GM23338 (cell line): ENCODE data around the gene C2orf49. TPM values are rescaled to one million over a fixed set of nuclear protein-coding genes. Genes with fewer than 3 reads are reported as not detected.

Experiments used
- ATAC-seq: fragments of 200-7000 bp; cut with Tn5 transposase; 3 replicates; pipeline ENCODE4 v1.9.1; 2020
- DNase-seq: peaks from one replicate; pipeline ENCODE4 v3.0.0-alpha.2; 2015; ENCODE audit warnings: low spot score
- H2AFZ ChIP-seq: fragments of 200-600 bp; sonication (generic); 2 replicates; pipeline ENCODE4 v1.8.0; 2016; ENCODE audit warnings: antibody characterized with exemption, mild to moderate bottlenecking, moderate library complexity
- H3F3A ChIP-seq: fragments of 200-600 bp; sonication (generic); replicated peaks from 2 replicates; pipeline ENCODE4 v1.8.0; 2017; ENCODE audit warnings: antibody characterized with exemption, mixed run types, low read depth
- H3K27ac ChIP-seq: fragments of 200-600 bp; sonication (generic); 2 replicates; pipeline ENCODE4 v1.6.1; 2016; ENCODE audit warnings: low read depth
- H3K27me3 ChIP-seq: fragments of 200-600 bp; sonication (generic); 2 replicates; pipeline ENCODE4 v1.8.0; 2016; ENCODE audit warnings: mild to moderate bottlenecking, mixed run types, moderate library complexity; ENCODE audit not compliant: insufficient read depth
- H3K36me3 ChIP-seq: fragments of 200-600 bp; sonication (generic); 2 replicates; pipeline ENCODE4 v1.8.0; 2016; ENCODE audit warnings: mild to moderate bottlenecking; ENCODE audit not compliant: insufficient read depth
- H3K4me1 ChIP-seq: fragments of 200-600 bp; sonication (generic); 2 replicates; pipeline ENCODE4 v1.8.0; 2016; ENCODE audit warnings: mild to moderate bottlenecking, moderate library complexity; ENCODE audit not compliant: insufficient read depth
- H3K4me2 ChIP-seq: fragments of 200-600 bp; sonication (generic); 2 replicates; pipeline ENCODE4 v1.7.1; 2017; ENCODE audit warnings: mixed run types
- H3K4me3 ChIP-seq: fragments of 200-600 bp; sonication (generic); 2 replicates; pipeline ENCODE4 v1.6.1; 2016; ENCODE audit warnings: mixed run types
- H3K79me2 ChIP-seq: fragments of 200-600 bp; sonication (generic); replicated peaks from 2 replicates; pipeline ENCODE4 v1.8.0; 2017; ENCODE audit warnings: mild to moderate bottlenecking; ENCODE audit not compliant: insufficient read depth
- H3K9me2 ChIP-seq: fragments of 200-600 bp; sonication (generic); 2 replicates; pipeline ENCODE4 v1.8.0; 2017; ENCODE audit not compliant: insufficient read depth
- H4K20me1 ChIP-seq: fragments of 200-600 bp; sonication (generic); replicated peaks from 2 replicates; pipeline ENCODE4 v1.8.0; 2017; ENCODE audit warnings: mild to moderate bottlenecking; ENCODE audit not compliant: insufficient read depth
- H3K27ac Mint-ChIP-seq: 2 replicates; pipeline ENCODE4 v1.8.0; 2020; ENCODE audit warnings: inconsistent platforms, mild to moderate bottlenecking, moderate library complexity, mixed read lengths
- H3K27me3 Mint-ChIP-seq: 3 replicates; pipeline ENCODE4 v1.8.0; 2022; ENCODE audit warnings: low read depth, mild to moderate bottlenecking, moderate library complexity, mixed read lengths, inconsistent platforms; ENCODE audit not compliant: insufficient read depth, poor library complexity
- H3K36me3 Mint-ChIP-seq: 3 replicates; pipeline ENCODE4 v1.8.0; 2021; ENCODE audit warnings: low read depth, mild to moderate bottlenecking, inconsistent platforms, moderate library complexity, mixed read lengths
- H3K4me1 Mint-ChIP-seq: 3 replicates; pipeline ENCODE4 v1.8.0; 2020; ENCODE audit warnings: mild to moderate bottlenecking, inconsistent platforms, mixed read lengths
- H3K4me3 Mint-ChIP-seq: 3 replicates; pipeline ENCODE4 v1.8.0; 2021; ENCODE audit warnings: moderate library complexity, mild to moderate bottlenecking, inconsistent platforms, mixed read lengths
- H3K9me3 Mint-ChIP-seq: 3 replicates; pipeline ENCODE4 v1.8.0; 2020; ENCODE audit warnings: moderate library complexity, mild to moderate bottlenecking, inconsistent platforms, mixed read lengths
- CREB1 ChIP-seq: fragments of 250-450 bp; sonication (Bioruptor Pico); IDR thresholded peaks from 2 replicates; pipeline ENCODE4 v1.5.0; 2020; ENCODE audit warnings: low read depth, mild to moderate bottlenecking, moderate library complexity
- EZH2 ChIP-seq: fragments of 200-600 bp; sonication (generic); IDR thresholded peaks from one replicate; pipeline ENCODE4 v1.8.0; 2017; ENCODE audit warnings: antibody characterized with exemption, mild to moderate bottlenecking, low read depth; ENCODE audit not compliant: unreplicated experiment
- EZH2phosphoT487 ChIP-seq: fragments of 200-600 bp; sonication (generic); IDR thresholded peaks from one replicate; pipeline ENCODE4 v1.8.1; 2018; ENCODE audit warnings: antibody characterized with exemption; ENCODE audit not compliant: unreplicated experiment
- JUNB ChIP-seq: IDR thresholded peaks from one replicate; pipeline ENCODE4 v1.6.1; 2016; ENCODE audit warnings: antibody characterized with exemption; ENCODE audit not compliant: unreplicated experiment
- NANOG ChIP-seq: IDR thresholded peaks from 2 replicates; pipeline ENCODE4 v1.6.1; 2016; ENCODE audit warnings: antibody characterized with exemption, borderline replicate concordance
- POLR2AphosphoS5 ChIP-seq: IDR thresholded peaks from 2 replicates; pipeline ENCODE4 v1.6.1; 2016; ENCODE audit warnings: antibody characterized with exemption, low read depth
- REST ChIP-seq: IDR thresholded peaks from one replicate; pipeline ENCODE4 v1.6.1; 2018; ENCODE audit warnings: antibody characterized with exemption; ENCODE audit not compliant: unreplicated experiment
- STAT1 ChIP-seq: IDR thresholded peaks from one replicate; pipeline ENCODE4 v1.6.1; 2016; ENCODE audit warnings: antibody characterized with exemption; ENCODE audit not compliant: unreplicated experiment
- ZNF114 ChIP-seq: fragments of 250-450 bp; sonication (Bioruptor Pico); IDR thresholded peaks from 2 replicates; pipeline ENCODE4 v1.5.0; 2020; ENCODE audit warnings: mild to moderate bottlenecking, moderate library complexity
- ZNF331 ChIP-seq: fragments of 250-450 bp; sonication (Bioruptor Pico); IDR thresholded peaks from 2 replicates; pipeline ENCODE4 v1.5.0; 2020; ENCODE audit warnings: low read depth, mild to moderate bottlenecking, moderate library complexity
- ZNF462 ChIP-seq: fragments of 250-450 bp; sonication (Bioruptor Pico); IDR thresholded peaks from 2 replicates; pipeline ENCODE4 v1.5.0; 2020; ENCODE audit warnings: mild to moderate bottlenecking, moderate library complexity
- polyA plus RNA-seq: library from polyadenylated mRNA; unstranded; fragments of >200 nt; fragmentation: Nextera tagmentation; extraction: Ambion mirVana; gene quantifications from 2 replicates; pipeline ENCODE4 v1.2.1, GENCODE V29; 2016
- total RNA-seq: library from RNA; depleted of rRNA; stranded (reverse); fragments of >200 nt; shearing (Covaris generic); gene quantifications from 2 replicates; pipeline ENCODE4 v1.2.3, GENCODE V29; 2014

Gene C2orf49
- total and polyA plus RNA-seq, 2 experiments from 2014 or later, result 19.6 to 33.8 TPM

- H3K27me3 Mint-ChIP-seq, result peaks cover 3% of the 10 kb centered on the region
- TF ChIP-seq ZNF331 (CRISPR knock-in tag), result no peak
- Histone ChIP-seq H2AFZ (no peak overlapping the region), H3K4me1 (no peaks in the 10 kb centered on the region), H3K4me2 (no peak overlapping the region), H3K27me3 (no peaks in the 10 kb centered on the region), H3K4me3 (no peak overlapping the region), H3K79me2 (0 out of 2 replicates have a peak, but pooled peaks cover 2% of the 10 kb centered on the region), H3K9me2 (no peaks in the 10 kb centered on the region), H3K36me3 (no peaks in the 10 kb centered on the region), H3F3A (no peaks in the 10 kb centered on the region), H4K20me1 (no peaks in the 10 kb centered on the region; the same call in 1 of the 2 replicates), H3K27ac (no peak overlapping the region)
- 0 out of 3 replicates have a peak, but pooled peaks cover 2% of the 10 kb centered on the region for H3K4me1 Mint-ChIP-seq
- H3K36me3 Mint-ChIP-seq, result peaks cover 20% of the 10 kb centered on the region
- no peak overlapping the region for H3K27ac Mint-ChIP-seq
- H3K4me3 Mint-ChIP-seq, result no peak overlapping the region
- ATAC-seq (no peak), DNase-seq (no peak)
- no peaks in the 10 kb centered on the region for H3K9me3 Mint-ChIP-seq
These were observed 34.5 kb downstream of the C2orf49 start for GRCh38 chr2:105371810-105372209.

GRCh38 chr2:105373344-105373781, 36.0 kb downstream of the C2orf49 start:
- Histone ChIP-seq H3F3A (no peaks in the 10 kb centered on the region), H3K4me1 (no peaks in the 10 kb centered on the region), H3K4me2 (no peak overlapping the region), H2AFZ (no peak overlapping the region), H3K4me3 (no peak overlapping the region), H3K36me3 (no peaks in the 10 kb centered on the region), H3K27me3 (no peaks in the 10 kb centered on the region), H3K9me2 (no peaks in the 10 kb centered on the region), H4K20me1 (no peaks in the 10 kb centered on the region; the same call in 1 of the 2 replicates), H3K79me2 (0 out of 2 replicates have a peak, but pooled peaks cover 2% of the 10 kb centered on the region), H3K27ac (no peak overlapping the region)
- peaks cover 3% of the 10 kb centered on the region for H3K27me3 Mint-ChIP-seq
- 0 out of 3 replicates have a peak, but pooled peaks cover 2% of the 10 kb centered on the region for H3K4me1 Mint-ChIP-seq
- no peaks in the 10 kb centered on the region for H3K9me3 Mint-ChIP-seq
- ATAC-seq (no peak), DNase-seq (no peak)
- no peak overlapping the region; the same call in 1 of the 2 replicates for H3K27ac Mint-ChIP-seq
- H3K36me3 Mint-ChIP-seq, result peaks cover 12% of the 10 kb centered on the region
- no peak overlapping the region for H3K4me3 Mint-ChIP-seq
- TF ChIP-seq EZH2 (no peak), ZNF114 (no peak), CREB1 (CRISPR knock-in tag) (no peak), JUNB (no peak), ZNF462 (no peak), POLR2AphosphoS5 (no peak), EZH2phosphoT487 (no peak), NANOG (no peak), REST (no peak), STAT1 (no peak), ZNF331 (CRISPR knock-in tag) (no peak)
